OCI-LY1 (cell line): Measurements from ENCODE around the gene ARHGEF16.

Experiments
- H2AFZ ChIP-seq: fragments of 200-600 bp; sonication (generic), shearing (Covaris generic); 2 replicates; pipeline ENCODE4 v1.6.0; 2014; ENCODE audit warnings: antibody characterized with exemption, mild to moderate bottlenecking, low read length
- H3F3A ChIP-seq: fragments of 200-600 bp; sonication (generic), shearing (Covaris generic); 2 replicates; pipeline ENCODE4 v1.6.0; 2014; ENCODE audit warnings: mild to moderate bottlenecking, antibody characterized with exemption, low read length, moderate library complexity; ENCODE audit not compliant: insufficient read depth
- H3K27ac ChIP-seq: fragments of 200-600 bp; sonication (generic); 2 replicates; pipeline ENCODE4 v1.5.1; 2014; ENCODE audit warnings: low read length, mixed run types, mild to moderate bottlenecking, low read depth; ENCODE audit not compliant: poor library complexity, severe bottlenecking
- H3K27me3 ChIP-seq: fragments of 200-600 bp; sonication (generic); 2 replicates; pipeline ENCODE4 v1.6.0; 2014; ENCODE audit warnings: antibody characterized with exemption, mild to moderate bottlenecking, low read length, moderate library complexity; ENCODE audit not compliant: insufficient read depth
- H3K36me3 ChIP-seq: fragments of 200-600 bp; sonication (generic); 2 replicates; pipeline ENCODE4 v1.6.1; 2014; ENCODE audit warnings: mild to moderate bottlenecking, antibody characterized with exemption, low read length, moderate library complexity, mixed read lengths; ENCODE audit not compliant: insufficient read depth
- H3K4me1 ChIP-seq: fragments of 200-600 bp; sonication (generic); 2 replicates; pipeline ENCODE4 v1.5.1; 2014; ENCODE audit warnings: mild to moderate bottlenecking, low read length, moderate library complexity; ENCODE audit not compliant: insufficient read depth, severe bottlenecking
- H3K4me2 ChIP-seq: fragments of 200-600 bp; sonication (generic), shearing (Covaris generic); 2 replicates; pipeline ENCODE4 v1.6.1; 2014; ENCODE audit warnings: low read length
- H3K4me3 ChIP-seq: fragments of 200-600 bp; sonication (generic); 2 replicates; pipeline ENCODE4 v1.5.1; 2014; ENCODE audit warnings: low read length, low read depth, mild to moderate bottlenecking, mixed read lengths; ENCODE audit not compliant: poor library complexity, severe bottlenecking
- H3K79me2 ChIP-seq: fragments of 200-600 bp; shearing (Covaris generic); 2 replicates; pipeline ENCODE4 v1.6.1; 2016; ENCODE audit warnings: mixed run types, low read length, mixed read lengths; ENCODE audit not compliant: insufficient read depth
- H3K9ac ChIP-seq: fragments of 200-600 bp; sonication (generic), shearing (Covaris generic); 2 replicates; pipeline ENCODE4 v1.6.1; 2014; ENCODE audit warnings: mild to moderate bottlenecking, low read length, mixed read lengths
- H3K9me2 ChIP-seq: fragments of 200-600 bp; sonication (generic), shearing (Covaris generic); 2 replicates; pipeline ENCODE4 v1.6.1; 2014; ENCODE audit warnings: low read depth, mild to moderate bottlenecking, low read length, mixed read lengths
- H3K9me3 ChIP-seq: fragments of 200-600 bp; shearing (Covaris generic); 2 replicates; pipeline ENCODE4 v1.6.1; 2014; ENCODE audit warnings: low read length, mixed read lengths
- H4K20me1 ChIP-seq: fragments of 200-600 bp; sonication (generic), shearing (Covaris generic); 2 replicates; pipeline ENCODE4 v1.6.0; 2016; ENCODE audit warnings: mild to moderate bottlenecking, low read length; ENCODE audit not compliant: insufficient read depth
- EZH2 ChIP-seq: fragments of 200-600 bp; sonication (generic), shearing (Covaris generic); IDR thresholded peaks from 2 replicates; pipeline ENCODE4 v1.8.0; 2017; ENCODE audit warnings: borderline replicate concordance, mixed run types, mild to moderate bottlenecking, antibody characterized with exemption, low read length, moderate library complexity, mixed read lengths
- TF ChIP-seq, protein P1 (sequence below): fragments of 200-600 bp; sonication (generic), shearing (Covaris generic); IDR thresholded peaks from 2 replicates; pipeline ENCODE4 v1.5.1; 2017; ENCODE audit warnings: mild to moderate bottlenecking, antibody characterized with exemption, low read length, moderate library complexity, mixed read lengths

The ARHGEF16 gene

DNA sequence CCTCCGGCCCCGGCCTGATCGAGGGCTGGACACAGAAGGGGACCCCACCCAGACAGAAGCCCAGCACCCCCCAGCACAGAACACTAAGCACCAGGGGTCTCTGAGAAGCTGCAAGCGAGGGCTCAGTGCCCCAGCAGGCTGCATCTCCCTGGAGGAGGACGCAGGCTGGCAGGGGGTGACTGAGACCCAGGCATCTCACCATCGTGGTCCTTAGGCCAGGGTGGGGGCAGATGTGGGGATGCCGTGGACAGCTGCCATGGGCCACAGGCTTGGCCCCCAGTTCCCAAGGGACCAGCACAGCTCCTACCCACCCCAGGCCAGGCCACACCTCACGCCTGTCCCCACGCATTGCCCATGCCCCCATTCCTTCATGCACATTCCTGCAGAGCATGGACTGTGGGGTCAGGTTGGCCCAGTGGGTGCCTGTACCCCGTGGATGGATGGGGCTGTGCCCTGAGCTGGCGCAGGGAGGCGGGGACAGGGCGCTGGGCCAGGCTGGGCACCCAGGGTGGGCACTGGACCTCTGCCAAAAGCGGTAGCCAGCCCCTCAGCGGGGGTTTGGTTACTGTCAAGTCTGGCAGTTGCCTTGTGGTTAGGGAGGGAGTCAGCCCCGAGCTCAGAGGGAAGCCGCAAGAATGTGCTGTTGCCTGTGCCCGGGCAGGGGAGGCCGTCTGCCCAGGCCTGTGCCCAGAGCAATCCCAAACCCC is 61.5 kb downstream of the ARHGEF16 start:
- H3F3A ChIP-seq, result no peaks in the 10 kb centered on the region
- no peaks in the 10 kb centered on the region for H3K9me3 ChIP-seq
- TF ChIP-seq, protein P1, sequence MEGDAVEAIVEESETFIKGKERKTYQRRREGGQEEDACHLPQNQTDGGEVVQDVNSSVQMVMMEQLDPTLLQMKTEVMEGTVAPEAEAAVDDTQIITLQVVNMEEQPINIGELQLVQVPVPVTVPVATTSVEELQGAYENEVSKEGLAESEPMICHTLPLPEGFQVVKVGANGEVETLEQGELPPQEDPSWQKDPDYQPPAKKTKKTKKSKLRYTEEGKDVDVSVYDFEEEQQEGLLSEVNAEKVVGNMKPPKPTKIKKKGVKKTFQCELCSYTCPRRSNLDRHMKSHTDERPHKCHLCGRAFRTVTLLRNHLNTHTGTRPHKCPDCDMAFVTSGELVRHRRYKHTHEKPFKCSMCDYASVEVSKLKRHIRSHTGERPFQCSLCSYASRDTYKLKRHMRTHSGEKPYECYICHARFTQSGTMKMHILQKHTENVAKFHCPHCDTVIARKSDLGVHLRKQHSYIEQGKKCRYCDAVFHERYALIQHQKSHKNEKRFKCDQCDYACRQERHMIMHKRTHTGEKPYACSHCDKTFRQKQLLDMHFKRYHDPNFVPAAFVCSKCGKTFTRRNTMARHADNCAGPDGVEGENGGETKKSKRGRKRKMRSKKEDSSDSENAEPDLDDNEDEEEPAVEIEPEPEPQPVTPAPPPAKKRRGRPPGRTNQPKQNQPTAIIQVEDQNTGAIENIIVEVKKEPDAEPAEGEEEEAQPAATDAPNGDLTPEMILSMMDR, result no peak
- TF ChIP-seq EZH2, result no peak
- H3K27me3 ChIP-seq, result peaks cover 12% of the 10 kb centered on the region; the same call in 1 of the 2 replicates
- H3K4me3 ChIP-seq, result no peak overlapping the region
- H3K4me1 ChIP-seq, result no peaks in the 10 kb centered on the region
- no peak overlapping the region for H3K4me2 ChIP-seq
- no peaks in the 10 kb centered on the region for H4K20me1 ChIP-seq
- no peaks in the 10 kb centered on the region for H3K79me2 ChIP-seq
- no peaks in the 10 kb centered on the region for H3K36me3 ChIP-seq
- no peaks in the 10 kb centered on the region for H3K9me2 ChIP-seq
- H2AFZ ChIP-seq, result no peak overlapping the region
- no peak overlapping the region for H3K9ac ChIP-seq
- no peak overlapping the region for H3K27ac ChIP-seq

DNA sequence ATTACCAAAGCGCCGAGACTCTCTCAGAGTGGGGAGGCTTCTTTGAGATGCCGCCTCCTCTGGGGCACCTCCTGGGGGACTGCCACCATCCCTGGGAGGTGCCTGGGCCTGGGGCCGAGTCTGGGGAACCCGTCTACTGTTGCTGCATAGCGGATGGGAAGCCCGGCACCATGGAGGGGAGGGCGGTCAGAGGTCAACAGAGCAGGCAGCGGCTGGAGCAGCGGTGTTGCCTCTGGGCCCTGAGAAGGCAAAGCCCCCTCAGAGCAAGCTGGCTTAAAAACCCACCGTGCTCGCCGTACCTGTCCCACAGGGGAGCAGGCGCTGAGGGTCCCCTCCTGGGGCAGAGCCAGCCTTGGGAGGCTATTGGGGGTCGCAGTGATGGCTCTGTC is 62.0 kb downstream of the ARHGEF16 start:
- H3K27me3 ChIP-seq, result peaks cover 13% of the 10 kb centered on the region; the same call in 1 of the 2 replicates
- H3K4me2 ChIP-seq, result no peak overlapping the region
- H3K9ac ChIP-seq, result no peak overlapping the region
- no peak overlapping the region for H3K27ac ChIP-seq
- H2AFZ ChIP-seq, result no peak overlapping the region
- H3K79me2 ChIP-seq, result no peaks in the 10 kb centered on the region
- no peaks in the 10 kb centered on the region for H3K4me1 ChIP-seq
- TF ChIP-seq, protein P1, result no peak
- no peak for TF ChIP-seq EZH2
- H4K20me1 ChIP-seq, result no peaks in the 10 kb centered on the region
- H3F3A ChIP-seq, result no peaks in the 10 kb centered on the region
- no peaks in the 10 kb centered on the region for H3K9me2 ChIP-seq
- no peaks in the 10 kb centered on the region for H3K9me3 ChIP-seq
- no peaks in the 10 kb centered on the region for H3K36me3 ChIP-seq
- no peak overlapping the region for H3K4me3 ChIP-seq

GRCh38 chr1:3516911-3517675 is 62.6 kb downstream of the ARHGEF16 start:
- Histone ChIP-seq H3K4me3 (no peak overlapping the region), H3K27me3 (peaks cover 19% of the 10 kb centered on the region; the same call in 1 of the 2 replicates), H3K9me3 (no peaks in the 10 kb centered on the region), H3K4me1 (no peaks in the 10 kb centered on the region), H3K27ac (no peak overlapping the region), H3K4me2 (no peak overlapping the region), H3K79me2 (no peaks in the 10 kb centered on the region), H3F3A (no peaks in the 10 kb centered on the region), H3K9me2 (no peaks in the 10 kb centered on the region), H4K20me1 (no peaks in the 10 kb centered on the region), H2AFZ (no peak overlapping the region), H3K36me3 (no peaks in the 10 kb centered on the region), H3K9ac (no peak overlapping the region)
- TF ChIP-seq, protein P1, result no peak
- TF ChIP-seq EZH2, result no peak
